ENCODE measurements around the gene OR5AN1.

The OR5AN1 gene

DNA sequence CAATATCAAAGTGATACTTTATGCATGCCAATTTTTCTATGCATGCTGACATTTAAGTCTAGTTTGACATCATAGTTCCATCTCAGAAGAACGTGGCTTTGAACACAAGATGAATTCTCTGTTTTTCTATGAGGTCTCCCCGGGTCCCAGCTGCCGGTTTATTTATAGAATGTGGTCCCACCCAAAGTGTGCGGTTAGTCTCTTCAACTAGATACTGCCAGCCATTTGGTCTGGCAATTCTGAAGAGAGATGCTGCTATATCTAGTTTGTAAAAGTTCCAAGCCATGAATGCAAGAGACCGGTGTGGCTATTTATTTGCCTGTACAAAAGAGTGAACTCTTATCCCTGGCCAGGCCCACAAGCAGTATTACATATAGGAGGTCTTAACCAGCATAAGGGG lies 58.3 kb downstream of the OR5AN1 start:
- H3K36me3 ChIP-seq (ENCODE audit: control insufficient read depth, insufficient read depth, low read length) = no peaks in the 10 kb centered on the region
- no peak for DNase-seq
- H3K4me3 ChIP-seq (ENCODE audit: insufficient read depth, low read depth, low read length, poor library complexity, severe bottlenecking) = no peak overlapping the region
- H3K27me3 ChIP-seq (replicated peaks; ENCODE audit: control insufficient read depth, insufficient read depth, low read length, poor library complexity, severe bottlenecking) = no peaks in the 10 kb centered on the region
- H3K9me3 ChIP-seq (ENCODE audit: control insufficient read depth, low read length) = no peaks in the 10 kb centered on the region
- no peak overlapping the region for H3K27ac ChIP-seq (ENCODE audit: insufficient read depth, low read length, poor library complexity, severe bottlenecking)
- no peaks in the 10 kb centered on the region for H3K4me1 ChIP-seq (ENCODE audit: control insufficient read depth, insufficient read depth, low read length, poor library complexity, severe bottlenecking)

DNA sequence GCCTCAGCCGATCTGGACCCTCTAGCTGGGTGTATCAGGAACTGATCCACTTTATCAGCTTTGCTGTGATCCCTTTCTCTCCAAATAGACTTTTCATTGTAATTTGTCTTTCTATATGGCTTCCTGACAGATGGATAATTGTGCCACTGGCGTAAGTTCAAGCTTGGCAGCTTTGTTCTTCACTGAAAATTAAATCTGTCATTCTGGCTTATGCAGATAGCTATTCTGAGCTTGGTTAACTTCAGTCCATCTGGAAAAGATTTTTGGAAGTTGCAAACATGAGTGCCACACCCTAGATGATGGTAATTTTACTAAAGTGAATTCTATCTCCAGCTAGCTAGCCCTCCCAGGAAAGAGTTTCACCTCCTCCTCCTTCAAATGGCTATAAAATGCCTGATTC lies 59.5 kb downstream of the OR5AN1 start:
- Histone ChIP-seq H3K9me3 (ENCODE audit: control insufficient read depth, low read length) (no peaks in the 10 kb centered on the region), H3K27ac (ENCODE audit: insufficient read depth, low read length, poor library complexity, severe bottlenecking) (no peak overlapping the region), H3K4me3 (ENCODE audit: insufficient read depth, low read depth, low read length, poor library complexity, severe bottlenecking) (no peak overlapping the region), H3K27me3 (replicated peaks; ENCODE audit: control insufficient read depth, insufficient read depth, low read length, poor library complexity, severe bottlenecking) (no peaks in the 10 kb centered on the region), H3K36me3 (ENCODE audit: control insufficient read depth, insufficient read depth, low read length) (no peaks in the 10 kb centered on the region), H3K4me1 (ENCODE audit: control insufficient read depth, insufficient read depth, low read length, poor library complexity, severe bottlenecking) (no peaks in the 10 kb centered on the region)
- DNase-seq = no peak

Measured in effector memory CD4-positive, alpha-beta T cell (primary cell).